GM13977 (cell line): ENCODE data around the gene P3H2.
"Not testable (repeated sequence)": the region's sequence is repeated elsewhere in the genome, so short reads cannot be mapped to it uniquely, and the experiment has no call there.

Source experiments
- DNase-seq: peaks from one replicate; pipeline ENCODE4 v3.0.0; 2012; ENCODE audit warnings: low spot score
- CTCF ChIP-seq: IDR thresholded peaks from 2 replicates; pipeline ENCODE4 v1.5.1; 2012; ENCODE audit warnings: mild to moderate bottlenecking, control low read depth; ENCODE audit not compliant: insufficient read depth; ENCODE audit errors: extremely low read depth, missing control alignments
- in situ Hi-C: fragments of 300-500 bp; cut with MboI; formaldehyde crosslinking; loops from one replicate; pipeline ENCODE4 v1.12.0; 2022; ENCODE audit warnings: low sequenced_read_pairs, low pct_unique_long_range_greater_than_20kb, mixed read lengths, inconsistent platforms; ENCODE audit not compliant: unreplicated experiment

Gene P3H2

GRCh38 chr3:190089711-190090110, 31.0 kb downstream of the P3H2 start:
- peak; percentile 49 for DNase-seq
- TF ChIP-seq CTCF, result no peak
- in situ Hi-C loops, result no loop called here

GRCh38 chr3:190088890-190089289, 31.8 kb downstream of the P3H2 start:
- TF ChIP-seq CTCF, result no peak
- in situ Hi-C loops, result no loop called here
- DNase-seq, result no peak

- peak; percentile 16 for DNase-seq
- in situ Hi-C loops, result no loop called here
- no peak for TF ChIP-seq CTCF
Measured at GRCh38 chr3:190086191-190086590, 34.5 kb downstream of the P3H2 start.

GRCh38 chr3:190084983-190085382, 35.7 kb downstream of the P3H2 start:
- no peak for DNase-seq
- no peak for TF ChIP-seq CTCF
- in situ Hi-C loops, result no loop called here

GRCh38 chr3:190083635-190084034, 37.1 kb downstream of the P3H2 start:
- in situ Hi-C loops, result no loop called here
- no peak for TF ChIP-seq CTCF
- DNase-seq, result no peak

- no peak for DNase-seq
- in situ Hi-C loops, result no loop called here
- no peak for TF ChIP-seq CTCF
Measured at GRCh38 chr3:190081389-190081788, 39.3 kb downstream of the P3H2 start.

- in situ Hi-C loops, DNase-seq: not testable (repeated sequence)
Measured at GRCh38 chr3:190079173-190079572, 41.5 kb downstream of the P3H2 start.
